AG09319 (cell line): Measurements from ENCODE around the gene OSM.

Experiments used
- DNase-seq: peaks from one replicate; pipeline ENCODE4 v3.0.0-alpha.2; 2010; ENCODE audit warnings: low read depth; ENCODE audit errors: extremely low read depth
- CTCF ChIP-seq: IDR thresholded peaks from 2 replicates; pipeline ENCODE4 v1.5.1; 2011; ENCODE audit warnings: low read depth, mild to moderate bottlenecking, inconsistent platforms, low read length, moderate library complexity

Gene OSM

GRCh38 chr22:30265823-30266444, 717 bp downstream of the OSM start:
- DNase-seq = no peak
- TF ChIP-seq CTCF = no peak

DNA sequence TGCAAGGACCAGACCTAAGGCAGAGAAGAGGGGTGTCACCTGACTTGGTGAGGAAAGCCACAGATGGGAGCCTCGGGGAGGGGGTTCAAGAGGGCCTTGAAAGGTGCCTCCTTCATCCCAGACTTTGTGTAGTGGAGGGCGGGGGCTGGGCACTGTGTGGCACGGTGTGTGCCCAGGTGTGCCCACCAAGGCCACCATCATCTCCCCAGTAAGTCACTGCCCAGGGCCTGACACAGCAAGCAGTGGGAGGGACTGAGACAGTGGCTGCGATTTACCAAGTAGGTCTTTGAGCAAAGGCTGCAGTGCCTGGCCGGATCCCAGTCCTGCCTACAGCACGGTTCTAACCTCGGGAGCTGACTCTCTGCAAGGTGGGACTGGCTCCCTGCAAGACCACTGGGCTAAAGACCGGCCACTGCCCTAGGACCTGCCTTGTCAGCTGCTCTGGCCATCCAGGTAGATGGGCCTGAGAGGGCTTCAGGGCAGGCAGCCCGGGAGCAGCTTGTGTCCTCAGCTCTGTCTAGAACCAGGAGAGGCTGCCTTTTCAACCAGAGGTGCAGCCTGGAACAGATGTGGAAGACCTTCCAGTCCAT, 1.4 kb downstream of the OSM start:
- DNase-seq = no peak
- TF ChIP-seq CTCF = no peak

DNA sequence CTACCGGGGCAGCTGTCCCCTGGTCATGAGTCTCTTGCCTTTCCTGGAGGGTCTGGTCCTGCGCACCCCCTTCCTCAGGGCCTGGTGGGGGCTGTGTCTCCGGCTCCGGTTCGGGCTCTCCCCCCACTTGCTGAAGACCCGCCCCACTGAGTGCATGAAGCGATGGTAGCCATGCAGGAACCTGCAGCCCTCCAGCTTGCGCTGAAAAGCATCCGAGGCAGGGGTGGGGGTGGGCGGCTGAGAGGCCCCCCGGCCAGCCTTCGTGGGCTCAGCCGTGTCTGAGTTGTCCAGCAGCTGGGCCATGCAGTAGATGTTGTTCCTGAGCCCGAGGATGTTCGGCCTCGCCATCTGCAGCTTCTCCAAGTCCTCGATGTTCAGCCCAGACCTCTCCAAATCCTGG, 2.8 kb downstream of the OSM start:
- no peak for DNase-seq
- TF ChIP-seq CTCF = no peak

DNA sequence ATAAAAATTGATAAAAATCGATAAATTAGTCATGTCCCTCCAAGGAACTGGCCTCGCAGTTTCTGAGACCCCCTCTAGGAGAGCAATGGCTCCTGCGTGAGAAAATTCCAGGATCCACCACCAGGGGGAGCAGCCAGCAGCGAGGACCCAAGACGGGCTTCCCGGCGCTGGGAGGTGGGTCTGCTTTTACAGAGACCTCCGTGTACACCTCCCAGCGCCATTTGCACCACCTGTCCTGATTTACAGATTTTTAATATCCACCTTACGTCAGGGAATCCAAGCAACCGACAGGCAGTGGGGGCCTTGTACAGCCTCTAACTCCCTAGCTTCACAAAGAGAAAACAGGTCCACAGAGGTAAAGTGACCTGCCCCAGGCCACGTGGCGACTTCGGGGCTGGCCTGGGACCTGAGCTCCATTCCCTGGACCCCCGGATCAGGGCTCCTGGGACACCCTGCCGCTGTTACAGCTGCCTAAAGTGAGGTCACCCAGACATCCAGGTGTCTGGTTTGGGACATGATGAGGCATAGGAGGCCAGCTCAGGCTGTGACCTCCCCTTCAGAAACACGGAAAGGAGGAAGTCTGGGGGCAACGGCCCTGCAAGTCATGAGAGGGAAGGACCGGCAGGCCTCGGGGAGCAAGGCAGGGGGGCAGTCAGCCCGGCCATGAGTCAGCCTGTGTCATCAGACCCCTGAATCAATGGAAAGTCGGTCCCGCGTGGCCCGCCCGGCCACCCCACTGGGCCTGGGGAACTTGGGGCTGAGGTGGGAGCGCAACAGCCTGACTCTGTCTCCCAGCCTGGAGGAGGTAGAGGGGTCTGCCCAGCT, 3.5 kb downstream of the OSM start:
- TF ChIP-seq CTCF = peak; percentile 92
- no peak for DNase-seq

DNA sequence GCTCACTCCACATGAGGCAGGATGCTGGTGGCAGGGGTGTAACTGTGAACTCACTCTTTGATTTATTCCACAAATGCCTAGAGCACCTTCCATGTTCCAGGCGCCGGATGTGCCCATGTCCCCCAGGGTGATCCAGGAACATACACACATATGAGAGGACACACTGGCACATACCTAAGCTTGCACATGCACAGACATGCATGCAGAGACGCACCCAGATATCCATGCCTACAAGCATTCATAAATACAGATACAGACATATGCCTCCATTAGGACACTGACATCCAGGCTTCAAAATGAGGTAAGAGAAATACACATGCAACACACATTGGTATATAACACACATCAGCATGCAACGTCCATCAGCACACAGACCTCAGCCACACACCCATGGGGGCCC, 4.5 kb downstream of the OSM start:
- no peak for TF ChIP-seq CTCF
- DNase-seq = no peak

GRCh38 chr22:30261134-30261533, 5.5 kb downstream of the OSM start:
- no peak for DNase-seq
- no peak for TF ChIP-seq CTCF

GRCh38 chr22:30260682-30261081, 6.0 kb downstream of the OSM start:
- TF ChIP-seq CTCF = no peak
- no peak for DNase-seq
